GM23248 (cell line): Measurements from ENCODE around the gene SYNRG.

Source experiments
- EZH2 ChIP-seq: fragments of 200-600 bp; sonication (generic); IDR thresholded peaks from 2 replicates; pipeline ENCODE4 v1.6.1; 2018; ENCODE audit warnings: antibody characterized with exemption, mild to moderate bottlenecking; ENCODE audit not compliant: insufficient read depth, poor library complexity, severe bottlenecking
- EZH2phosphoT487 ChIP-seq: fragments of 200-600 bp; sonication (generic); IDR thresholded peaks from 2 replicates; pipeline ENCODE4 v1.6.1; 2018; ENCODE audit warnings: antibody characterized with exemption, moderate library complexity, mild to moderate bottlenecking, low read depth; ENCODE audit not compliant: insufficient read depth

- TF ChIP-seq EZH2, result no peak
- no peak for TF ChIP-seq EZH2phosphoT487
Measured at GRCh38 chr17:37609170-37610040, at the start of gene SYNRG.
